Neural cell (in vitro differentiated cells): ENCODE measurements around the gene PPFIA4. TPM values are rescaled to one million over a fixed set of nuclear protein-coding genes. Genes with fewer than 3 reads are reported as not detected.

Experiments used
- H2AFZ ChIP-seq: fragments of 200-600, 300-800 bp; sonication (generic), shearing (Covaris generic); 2 replicates; pipeline ENCODE4 v1.6.0; 2014; ENCODE audit warnings: low read depth, mild to moderate bottlenecking, antibody characterized with exemption, low read length, moderate library complexity
- H3F3A ChIP-seq: fragments of 200-600 bp; shearing (Covaris generic); 2 replicates; pipeline ENCODE4 v1.6.1; 2016; ENCODE audit warnings: mild to moderate bottlenecking, moderate library complexity, mixed read lengths, antibody characterized with exemption, low read length; ENCODE audit not compliant: insufficient read depth, poor library complexity, severe bottlenecking
- H3K27ac ChIP-seq: fragments of 200-600, 300-800 bp; sonication (generic), shearing (Covaris generic); 2 replicates; pipeline ENCODE4 v1.5.1; 2014; ENCODE audit warnings: mild to moderate bottlenecking, low read length, moderate library complexity
- H3K27me3 ChIP-seq: fragments of 300-800, 200-600 bp; sonication (generic), shearing (Covaris generic); 2 replicates; pipeline ENCODE4 v1.6.0; 2014; ENCODE audit warnings: mild to moderate bottlenecking, low read depth, low read length, moderate library complexity; ENCODE audit not compliant: insufficient read depth
- H3K36me3 ChIP-seq: fragments of 300-800, 200-600 bp; sonication (generic), shearing (Covaris generic); 2 replicates; pipeline ENCODE4 v1.5.1; 2014; ENCODE audit warnings: mild to moderate bottlenecking, antibody characterized with exemption, low read length, moderate library complexity; ENCODE audit not compliant: insufficient read depth
- H3K4me2 ChIP-seq: fragments of 300-800, 200-600 bp; sonication (generic), shearing (Covaris generic); 2 replicates; pipeline ENCODE4 v1.6.0; 2014; ENCODE audit warnings: mild to moderate bottlenecking, low read length
- H3K4me3 ChIP-seq: fragments of 300-800, 200-600 bp; sonication (generic), shearing (Covaris generic); 2 replicates; pipeline ENCODE4 v1.5.1; 2014; ENCODE audit warnings: mild to moderate bottlenecking, low read length, moderate library complexity
- H3K79me2 ChIP-seq: fragments of 200-600 bp; shearing (Covaris generic); replicated peaks from 2 replicates; pipeline ENCODE4 v1.6.0; 2014; ENCODE audit warnings: mild to moderate bottlenecking, low read length, moderate library complexity; ENCODE audit not compliant: insufficient read depth
- H3K9ac ChIP-seq: fragments of 300-800, 200-600 bp; sonication (generic), shearing (Covaris generic); 2 replicates; pipeline ENCODE4 v1.6.1; 2016; ENCODE audit warnings: mild to moderate bottlenecking, low read length, mixed read lengths
- H3K9me2 ChIP-seq: fragments of 200-600 bp; shearing (Covaris generic); 2 replicates; pipeline ENCODE4 v1.6.1; 2016; ENCODE audit warnings: mild to moderate bottlenecking, low read length, mixed read lengths; ENCODE audit not compliant: insufficient read depth
- H3K9me3 ChIP-seq: fragments of 200-600, 300-800 bp; sonication (generic), shearing (Covaris generic); 2 replicates; pipeline ENCODE4 v1.6.1; 2016; ENCODE audit warnings: mild to moderate bottlenecking, mixed run types, low read length, moderate library complexity, mixed read lengths
- H4K20me1 ChIP-seq: fragments of 200-600 bp; shearing (Covaris generic); 2 replicates; pipeline ENCODE4 v1.6.1; 2016; ENCODE audit warnings: mild to moderate bottlenecking, mixed run types; ENCODE audit not compliant: insufficient read depth
- CTCF ChIP-seq: fragments of 450-650 bp; IDR thresholded peaks from 2 replicates; pipeline ENCODE4 v1.5.1; 2014; ENCODE audit warnings: antibody characterized with exemption, mild to moderate bottlenecking, moderate library complexity; ENCODE audit not compliant: poor library complexity, severe bottlenecking
- EP300 ChIP-seq: fragments of 450-650 bp; conservative IDR thresholded peaks from 2 replicates; pipeline ENCODE4 v1.6.1; 2014; ENCODE audit warnings: antibody characterized with exemption, mild to moderate bottlenecking, moderate library complexity; ENCODE audit not compliant: poor library complexity, severe bottlenecking
- EZH2 ChIP-seq: fragments of 200-600, 300-800 bp; shearing (Covaris generic), sonication (generic); IDR thresholded peaks from 2 replicates; pipeline ENCODE4 v1.6.1; 2014; ENCODE audit warnings: antibody characterized with exemption, low read length, borderline replicate concordance, mild to moderate bottlenecking; ENCODE audit not compliant: insufficient read depth, poor library complexity, severe bottlenecking
- MXI1 ChIP-seq: fragments of 450-650 bp; conservative IDR thresholded peaks from 2 replicates; pipeline ENCODE4 v1.6.1; 2014; ENCODE audit warnings: antibody characterized with exemption, mild to moderate bottlenecking; ENCODE audit not compliant: poor library complexity, severe bottlenecking
- POLR2AphosphoS5 ChIP-seq: IDR thresholded peaks from 2 replicates; pipeline ENCODE4 v1.6.1; 2012
- RAD21 ChIP-seq: fragments of 450-650 bp; conservative IDR thresholded peaks from 2 replicates; pipeline ENCODE4 v1.6.1; 2014; ENCODE audit warnings: antibody characterized with exemption, mild to moderate bottlenecking, moderate library complexity
- REST ChIP-seq: IDR thresholded peaks from 2 replicates; pipeline ENCODE4 v1.6.1; 2012; ENCODE audit warnings: borderline replicate concordance
- SMC3 ChIP-seq: fragments of 450-650 bp; conservative IDR thresholded peaks from 2 replicates; pipeline ENCODE4 v1.6.1; 2014; ENCODE audit warnings: antibody characterized with exemption, mild to moderate bottlenecking, moderate library complexity; ENCODE audit not compliant: poor library complexity
- TAF1 ChIP-seq: IDR thresholded peaks from 2 replicates; pipeline ENCODE4 v1.6.1; 2012; ENCODE audit warnings: low read depth
- polyA plus RNA-seq: library from polyadenylated mRNA; depleted of rRNA; stranded (reverse); fragments of >200 nt; gene quantifications from 2 replicates; pipeline ENCODE4 v1.2.3, GENCODE V29; 2014

The PPFIA4 gene
- polyA plus RNA-seq, 1 donor from 2014 or later = 1.6 TPM

DNA sequence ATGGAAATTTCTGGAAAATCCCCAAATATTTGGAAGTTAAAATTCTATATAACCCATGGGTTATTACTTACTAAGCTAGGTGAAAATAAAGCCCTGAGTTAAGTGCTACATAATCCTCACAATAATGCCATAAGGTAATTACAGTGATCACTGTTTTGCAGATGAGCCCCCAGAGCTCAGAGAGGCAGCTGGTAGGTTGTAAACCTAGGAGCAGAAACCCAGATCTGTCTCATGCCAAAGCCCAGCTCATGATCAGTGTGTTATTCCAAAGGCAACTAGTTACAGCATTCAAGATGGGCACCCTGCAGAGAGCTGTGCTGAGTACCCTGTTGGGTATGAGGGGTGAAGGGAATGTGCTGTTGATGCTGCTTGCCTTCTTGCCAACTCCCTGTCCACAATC lies 70.3 kb downstream of the PPFIA4 start:
- Histone ChIP-seq H3F3A (no peaks in the 10 kb centered on the region), H3K27me3 (no peaks in the 10 kb centered on the region), H3K9me2 (no peaks in the 10 kb centered on the region), H3K9me3 (peaks cover 6% of the 10 kb centered on the region), H3K4me2 (no peak overlapping the region), H3K79me2 (no peaks in the 10 kb centered on the region), H4K20me1 (no peaks in the 10 kb centered on the region), H2AFZ (no peak overlapping the region), H3K4me3 (no peak overlapping the region), H3K9ac (no peak overlapping the region), H3K27ac (no peak overlapping the region), H3K36me3 (no peaks in the 10 kb centered on the region)
- no peak for TF ChIP-seq SMC3
- no peak for TF ChIP-seq POLR2AphosphoS5
- TF ChIP-seq EP300 = no peak
- TF ChIP-seq EZH2 = no peak
- TF ChIP-seq TAF1 = no peak
- TF ChIP-seq CTCF = no peak
- TF ChIP-seq RAD21 = no peak
- TF ChIP-seq MXI1 = no peak
- no peak for TF ChIP-seq REST

- no peaks in the 10 kb centered on the region for H3K36me3 ChIP-seq
- H3K79me2 ChIP-seq = no peaks in the 10 kb centered on the region
- H4K20me1 ChIP-seq = no peaks in the 10 kb centered on the region
- TF ChIP-seq REST = no peak
- TF ChIP-seq SMC3 = no peak
- TF ChIP-seq TAF1 = no peak
- TF ChIP-seq MXI1 = no peak
- TF ChIP-seq EZH2 = no peak
- TF ChIP-seq EP300 = no peak
- no peak for TF ChIP-seq RAD21
- TF ChIP-seq CTCF = no peak
- TF ChIP-seq POLR2AphosphoS5 = no peak
- H3K9ac ChIP-seq = no peak overlapping the region
- H3K9me2 ChIP-seq = no peaks in the 10 kb centered on the region
- H3K27ac ChIP-seq = no peak overlapping the region
- H3F3A ChIP-seq = no peaks in the 10 kb centered on the region
- H3K27me3 ChIP-seq = no peaks in the 10 kb centered on the region
- no peak overlapping the region for H3K4me3 ChIP-seq
- H2AFZ ChIP-seq = no peak overlapping the region
- no peak overlapping the region for H3K4me2 ChIP-seq
- H3K9me3 ChIP-seq = peaks cover 6% of the 10 kb centered on the region
Measured at GRCh38 chr1:203097001-203097400, 70.7 kb downstream of the PPFIA4 start.
